Testis (tissue), 3 donors: ENCODE measurements around the gene PTPRE. TPM values are rescaled to one million over a fixed set of nuclear protein-coding genes. Genes with fewer than 3 reads are reported as not detected.

Experiments
- DNase-seq: peaks from one replicate; pipeline ENCODE4 v3.0.0-alpha.2; 2019
- H3K27ac ChIP-seq, 2 donors: fragments of 200-600 bp; sonication (generic); one replicate each; pipeline ENCODE4 v1.5.1; 2019
- H3K27me3 ChIP-seq: fragments of 200-600 bp; sonication (generic); one replicate; pipeline ENCODE4 v1.5.1; 2019
- H3K36me3 ChIP-seq: fragments of 200-600 bp; sonication (generic); one replicate; pipeline ENCODE4 v1.5.1; 2017; ENCODE audit warnings: low read depth; ENCODE audit errors: missing control alignments
- H3K4me1 ChIP-seq: fragments of 200-600 bp; sonication (generic); one replicate; pipeline ENCODE4 v1.5.1; 2019
- H3K4me3 ChIP-seq, 2 donors: fragments of 200-600 bp; sonication (generic); one replicate each; pipeline ENCODE4 v1.5.1; 2017 to 2019
- H3K9me3 ChIP-seq: fragments of 200-600 bp; sonication (generic); one replicate; pipeline ENCODE4 v1.5.1; 2017
- CTCF ChIP-seq, 3 experiments: fragments of 450-650 bp in 2 of 3; fragments of 200-600 bp in 1 of 3; sonication (generic) in 1 of 3; IDR thresholded peaks; one replicate each; pipeline ENCODE4 v1.5.1; 2016 to 2019; ENCODE audit warnings: antibody characterized with exemption in 3 of 3, mild to moderate bottlenecking in 2 of 3, moderate library complexity in 1 of 3
- POLR2A ChIP-seq: fragments of 450-650 bp; IDR thresholded peaks from one replicate; pipeline ENCODE4 v1.6.1; 2017; ENCODE audit warnings: antibody characterized with exemption, mild to moderate bottlenecking, moderate library complexity
- WGBS, 2 donors: methylation state at CpG; one replicate each; pipeline ENCODE4 v1.1.5; 2018; 5-methylcytosine and 5-hydroxymethylcytosine counted together
- intact Hi-C: fragments of 100-400 bp; cut with DNase I; formaldehyde crosslinking; loops from one replicate; pipeline ENCODE4 v1.15.1; 2023; ENCODE audit warnings: low total_unique reads
- polyA plus RNA-seq: library from polyadenylated mRNA; stranded (reverse); fragments of 350-450 nt; fragmentation: Illumina TruSeq; extraction: RNeasy Lipid Tissue Mini Kit (QIAGEN cat#74804); gene quantifications from one replicate; pipeline ENCODE4 v1.2.3, GENCODE V29; 2014; ENCODE audit warnings: low read depth, low replicate concordance; ENCODE audit not compliant: insufficient read depth
- total RNA-seq, 2 donors: library from RNA; depleted of rRNA; stranded (reverse); fragments of >200 nt; gene quantifications; one replicate each; pipeline ENCODE4 v1.2.3, GENCODE V29; 2016

Gene PTPRE
- total and polyA plus RNA-seq, 3 donors from 2014 or later = 10.0 to 26.6 (median 15.3) TPM

GRCh38 chr10:127889605-127890195 lies 17.2 kb upstream of the PTPRE start:
- WGBS, 2 donors = 63 to 73% methylated on average over 4 of the region's 4 CpGs
- Histone ChIP-seq H3K4me3 (no peak overlapping the region), H3K27ac (no peak overlapping the region), H3K9me3 (no peaks in the 10 kb centered on the region), H3K27me3 (no peaks in the 10 kb centered on the region), H3K36me3 (no peaks in the 10 kb centered on the region), H3K4me1 (no peaks in the 10 kb centered on the region)
- intact Hi-C loops = no loop called here
- TF ChIP-seq POLR2A (no peak), CTCF (IDR thresholded peaks at IDR 0.05) (no peak)
- no peak for DNase-seq

- H3K27me3 ChIP-seq = no peaks in the 10 kb centered on the region
- no peaks in the 10 kb centered on the region for H3K36me3 ChIP-seq
- no peak overlapping the region for H3K4me3 ChIP-seq
- TF ChIP-seq CTCF (IDR thresholded peaks at IDR 0.05) = no peak
- no peak for TF ChIP-seq POLR2A
- WGBS, 2 donors = 65 to 68% methylated on average over 3 of the region's 3 CpGs
- no peak for DNase-seq
- intact Hi-C loops = no loop called here
- H3K4me1 ChIP-seq = no peaks in the 10 kb centered on the region
- H3K9me3 ChIP-seq = no peaks in the 10 kb centered on the region
- H3K27ac ChIP-seq = no peak overlapping the region
Observed at GRCh38 chr10:127890216-127890615, 16.7 kb upstream of the PTPRE start.

- H3K27ac ChIP-seq = no peak overlapping the region
- DNase-seq = no peak
- H3K4me1 ChIP-seq = no peaks in the 10 kb centered on the region
- no peak overlapping the region for H3K4me3 ChIP-seq
- intact Hi-C loops = no loop called here
- H3K9me3 ChIP-seq = no peaks in the 10 kb centered on the region
- 97 to 100% methylated on average over 3 of the region's 3 CpGs for WGBS, 2 donors
- no peaks in the 10 kb centered on the region for H3K36me3 ChIP-seq
- TF ChIP-seq CTCF (IDR thresholded peaks at IDR 0.05) (no peak), POLR2A (no peak)
- no peaks in the 10 kb centered on the region for H3K27me3 ChIP-seq
Observed at GRCh38 chr10:127890832-127891334, 16.0 kb upstream of the PTPRE start.

GRCh38 chr10:127892743-127893142 lies 14.2 kb upstream of the PTPRE start, which contains the start of gene CLRN3:
Gene CLRN3, minus strand, starts transcription at chr10:127892941. Its CDS starts 157 bp downstream, at chr10:127892784.
- no peak for TF ChIP-seq POLR2A
- no peak for TF ChIP-seq CTCF (IDR thresholded peaks at IDR 0.05)
- Histone ChIP-seq H3K4me3 (no peak within 1 kb of the TSS), H3K36me3 (no peaks in the 10 kb centered on the region), H3K27me3 (no peaks in the 10 kb centered on the region), H3K4me1 (no peaks in the 10 kb centered on the region), H3K9me3 (no peaks in the 10 kb centered on the region), H3K27ac (no peak within 1 kb of the TSS)
- DNase-seq = no peak
- intact Hi-C loops = no loop called here

- WGBS, 2 donors = 92% methylated on average over 1 of the region's 1 CpG
- no peak overlapping the region for H3K4me3 ChIP-seq
- TF ChIP-seq POLR2A = no peak
- no peak for TF ChIP-seq CTCF (IDR thresholded peaks at IDR 0.05)
- no peaks in the 10 kb centered on the region for H3K9me3 ChIP-seq
- DNase-seq = no peak
- no peaks in the 10 kb centered on the region for H3K36me3 ChIP-seq
- H3K27me3 ChIP-seq = no peaks in the 10 kb centered on the region
- H3K27ac ChIP-seq = no peak overlapping the region
- H3K4me1 ChIP-seq = no peaks in the 10 kb centered on the region
- intact Hi-C loops = no loop called here
Observed at GRCh38 chr10:127894146-127894545, 12.8 kb upstream of the PTPRE start.
